Measurements from ENCODE around the gene RALGAPB.
"Not testable (repeated sequence)": the region's sequence is repeated elsewhere in the genome, so short reads cannot be mapped to it uniquely, and the experiment has no call there.

RALGAPB gene

DNA sequence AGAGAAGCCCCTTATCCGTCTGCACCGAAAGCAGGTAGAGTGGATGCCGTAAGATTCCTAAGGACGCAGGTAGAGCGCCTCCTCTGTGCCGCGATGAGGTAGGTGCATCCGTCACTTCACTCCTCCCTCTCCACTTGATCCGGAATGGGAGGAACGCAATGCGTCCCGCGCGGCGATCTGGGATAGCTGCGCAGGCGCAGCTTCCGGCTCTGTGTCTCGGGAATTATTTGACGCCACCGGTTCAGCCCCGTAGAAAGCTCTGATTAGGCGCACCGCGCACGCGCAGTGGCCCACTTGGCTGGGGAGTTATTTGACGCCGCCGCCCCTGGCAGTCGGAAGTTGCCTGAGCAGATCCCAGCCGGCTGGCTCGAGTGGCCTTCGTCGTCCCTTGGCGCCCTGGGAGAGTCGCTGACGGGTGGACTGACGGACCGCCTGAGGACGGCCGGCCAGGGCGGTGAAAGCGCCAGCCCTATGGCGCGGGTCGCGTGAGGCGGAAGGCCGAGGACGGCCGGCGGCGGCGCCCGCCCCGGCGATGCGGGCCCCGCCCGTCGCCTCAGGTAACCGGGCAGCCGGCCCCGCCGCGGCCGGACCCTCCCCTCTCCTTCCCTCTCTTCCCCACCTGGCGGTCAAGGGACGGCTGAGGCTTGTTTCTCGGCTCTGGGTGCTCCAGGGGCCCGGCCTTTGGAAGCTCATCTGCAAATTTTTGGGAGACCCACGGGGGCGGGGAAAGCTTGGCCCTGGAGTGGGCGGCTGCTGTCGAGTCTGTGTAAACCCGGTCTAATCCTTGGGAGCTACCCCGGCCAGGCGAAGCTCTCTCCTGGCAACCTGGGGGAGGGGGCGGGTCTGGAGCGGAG lies at the start of gene RALGAPB:
RALGAPB (plus strand) TSS at position 331 of the 854 bp plus-strand sequence. CDS start 15,590 bp downstream, outside the sequence.
- DNase-seq = peak; percentile 80 to 99 (median 95)

GRCh38 chr20:38423541-38423940 lies 49.1 kb upstream of the RALGAPB start:
- no peak for DNase-seq

- no peak for DNase-seq
Observed at GRCh38 chr20:38424401-38424800, 48.2 kb upstream of the RALGAPB start.

DNA sequence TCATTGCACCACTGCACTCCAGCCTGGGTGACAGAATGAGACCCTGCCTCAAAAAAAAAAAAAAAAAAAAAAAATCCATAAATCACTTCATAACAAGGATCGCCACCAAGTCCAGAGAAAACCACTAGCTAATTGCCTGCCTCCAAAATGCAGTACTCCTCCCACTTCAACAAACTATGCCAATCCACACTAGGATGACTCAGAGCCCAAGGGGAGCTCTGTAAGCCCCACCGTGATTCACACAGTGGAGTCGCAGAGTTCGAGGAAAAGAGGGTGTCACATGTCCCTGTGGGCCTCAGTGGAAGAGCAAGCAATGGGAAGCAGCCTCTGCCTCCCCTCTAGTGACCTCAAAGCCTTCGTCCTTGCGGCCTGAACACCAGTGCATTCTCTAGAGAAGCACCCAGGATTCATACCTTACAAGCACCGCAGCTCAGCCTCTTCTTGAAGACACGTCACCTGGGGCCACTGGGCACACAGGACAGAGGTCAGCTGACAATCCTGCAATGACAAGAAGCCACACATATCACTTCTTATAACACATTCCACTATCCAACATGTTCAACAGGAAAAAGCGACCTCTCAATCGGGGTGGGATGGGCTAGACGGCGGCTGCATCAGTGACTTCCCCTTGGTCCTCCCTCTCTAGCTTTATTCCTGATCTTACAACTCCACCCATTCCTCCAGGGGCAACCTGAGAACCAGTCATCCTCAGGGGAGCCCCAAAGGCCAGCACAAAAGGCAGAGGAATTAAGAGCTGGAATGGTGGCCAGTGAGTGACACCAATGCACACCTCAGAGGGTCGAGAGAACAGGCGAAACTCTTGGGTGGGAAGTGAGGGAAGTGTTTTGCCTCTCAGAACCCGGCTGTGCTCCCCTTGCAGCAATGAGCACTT lies 46.4 kb upstream of the RALGAPB start:
- DNase-seq = peak in 3 of 51 donors; percentile 13 to 54 (median 46)

- DNase-seq = no peak
Observed at GRCh38 chr20:38427655-38428023, 45.0 kb upstream of the RALGAPB start.

- DNase-seq = no peak
Observed at GRCh38 chr20:38428800-38429199, 43.8 kb upstream of the RALGAPB start.

DNA sequence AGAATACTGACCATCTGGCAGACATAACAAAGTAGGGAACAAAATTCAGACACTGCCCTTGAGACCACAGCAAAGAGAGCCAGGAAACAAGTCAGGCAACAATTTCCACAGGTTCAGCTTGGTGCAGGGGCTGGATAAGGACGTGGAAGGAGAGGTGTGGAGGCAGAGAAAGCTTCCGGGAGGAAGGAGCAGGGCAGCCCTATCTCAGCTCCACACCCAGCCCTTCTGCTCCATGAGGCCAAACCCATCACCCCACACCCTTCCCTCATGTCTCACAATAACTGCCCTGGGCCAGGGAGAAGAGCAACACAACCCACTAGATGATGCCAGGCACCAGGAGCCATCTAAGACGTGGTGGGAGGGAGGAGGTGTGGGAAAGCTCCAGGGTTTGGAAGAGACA lies 43.3 kb upstream of the RALGAPB start:
- DNase-seq = no peak

GRCh38 chr20:38430679-38431325 lies 41.8 kb upstream of the RALGAPB start:
- no peak for DNase-seq

GRCh38 chr20:38432292-38432691 lies 40.4 kb upstream of the RALGAPB start:
- no peak for DNase-seq

- not testable (repeated sequence) for DNase-seq
Observed at GRCh38 chr20:38432870-38433269, 39.8 kb upstream of the RALGAPB start.

- no peak for DNase-seq
Observed at GRCh38 chr20:38433304-38433972, 39.2 kb upstream of the RALGAPB start.

DNA sequence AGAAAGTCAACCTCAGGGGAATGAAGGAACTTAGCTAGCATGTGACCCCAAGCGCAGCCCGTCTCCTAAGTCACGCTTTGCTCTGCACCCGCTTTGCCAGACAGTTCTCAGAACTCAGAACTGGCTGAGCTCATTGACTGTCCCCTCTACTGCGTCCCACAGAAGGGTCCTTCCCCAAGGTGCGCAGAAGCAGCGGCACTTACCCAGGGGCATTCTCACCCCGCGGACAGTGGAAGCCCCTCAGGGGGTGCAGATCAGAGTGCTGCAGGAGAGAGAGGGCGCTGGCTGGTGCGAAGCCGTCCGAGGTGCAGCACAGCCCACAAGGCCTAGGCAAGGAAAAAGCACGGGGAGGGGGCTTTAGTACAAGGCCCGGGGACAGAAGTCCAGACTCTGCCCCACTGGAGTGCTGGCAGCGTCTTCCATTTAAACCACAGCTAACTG lies 38.3 kb upstream of the RALGAPB start:
- DNase-seq = peak in 3 of 51 donors; percentile 15 to 46 (median 24)

DNA sequence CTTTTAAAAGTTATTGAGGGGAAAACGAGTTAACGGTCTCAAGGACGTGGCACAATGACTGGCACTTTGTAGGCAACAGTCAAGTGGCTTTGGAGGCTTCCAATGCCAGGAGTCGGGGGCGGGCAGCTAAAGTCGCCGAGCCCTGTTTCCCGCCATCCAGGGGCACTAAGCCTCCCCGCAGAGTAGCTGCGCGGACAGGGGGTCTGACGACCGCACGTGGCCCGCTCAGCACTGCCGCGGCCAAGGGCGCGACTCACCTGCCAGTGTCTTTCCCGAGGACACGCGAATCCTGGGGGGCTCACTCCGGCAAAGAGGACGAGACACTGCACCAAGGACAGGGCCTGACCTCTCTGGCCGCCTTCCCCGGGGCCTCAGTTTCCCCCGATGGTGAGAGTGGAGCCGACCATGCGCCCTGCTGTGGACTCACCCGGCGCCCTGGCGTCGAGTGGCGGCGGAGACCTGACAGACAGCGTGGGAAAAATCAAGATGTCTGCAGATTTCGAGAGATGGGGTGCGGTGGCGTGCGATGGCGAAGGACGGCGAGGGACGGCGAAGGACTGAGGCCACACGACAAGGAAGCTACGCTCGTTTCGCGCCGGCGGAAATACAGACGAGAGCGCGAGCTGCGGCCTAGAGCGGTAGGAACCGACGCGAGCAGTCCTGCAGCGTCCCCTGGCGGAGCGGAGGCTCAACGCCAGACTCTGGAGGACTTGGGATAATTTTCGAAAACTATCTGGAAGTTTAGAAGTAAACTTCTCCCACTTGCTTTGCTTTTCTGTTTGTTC lies 37.7 kb upstream of the RALGAPB start, which contains the start of gene SNHG17:
SNHG17 (minus strand) TSS at position 559 of the 785 bp plus-strand sequence.
- DNase-seq = peak; percentile 8 to 90 (median 76)

DNA sequence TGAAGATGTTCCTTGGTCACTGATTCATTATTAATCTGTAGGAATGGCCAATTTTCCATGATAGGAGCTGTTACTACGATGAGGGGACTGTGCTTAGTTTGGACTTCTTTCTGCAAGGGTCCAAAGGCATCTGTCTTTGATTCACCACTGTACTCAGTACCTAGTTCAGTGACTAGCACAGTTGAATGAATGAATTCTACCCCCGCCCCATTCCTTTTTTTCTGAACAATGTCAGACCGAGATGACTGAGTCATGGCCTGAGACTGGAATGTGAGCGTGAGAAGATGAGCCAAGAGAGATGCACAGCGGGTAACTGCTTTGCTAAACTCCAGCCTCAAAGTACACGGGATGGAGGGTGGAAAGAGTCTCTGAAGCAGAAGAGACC lies 37.1 kb upstream of the RALGAPB start:
- DNase-seq = no peak

DNA sequence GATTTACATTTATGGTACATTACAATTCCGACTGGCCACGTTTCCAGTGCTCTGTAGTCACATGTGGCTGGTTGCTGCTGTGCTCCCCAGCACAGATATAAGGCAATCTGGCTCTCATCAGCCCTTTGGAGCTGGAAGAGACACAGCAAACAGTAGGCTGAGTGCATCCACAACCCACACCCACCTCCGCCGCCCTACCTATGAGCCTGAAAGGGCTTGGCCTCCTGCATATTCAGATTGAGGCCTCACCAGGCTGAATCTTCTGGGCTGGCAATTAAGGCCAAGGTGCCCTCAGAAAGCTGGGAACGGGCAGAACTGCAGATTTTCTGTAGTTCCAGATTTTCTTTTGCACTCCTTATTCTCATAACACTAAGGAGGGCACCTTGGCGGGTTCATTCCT lies 34.8 kb upstream of the RALGAPB start:
- no peak for DNase-seq

- DNase-seq = not testable (repeated sequence)
Observed at GRCh38 chr20:38441110-38441509, 31.5 kb upstream of the RALGAPB start.

DNA sequence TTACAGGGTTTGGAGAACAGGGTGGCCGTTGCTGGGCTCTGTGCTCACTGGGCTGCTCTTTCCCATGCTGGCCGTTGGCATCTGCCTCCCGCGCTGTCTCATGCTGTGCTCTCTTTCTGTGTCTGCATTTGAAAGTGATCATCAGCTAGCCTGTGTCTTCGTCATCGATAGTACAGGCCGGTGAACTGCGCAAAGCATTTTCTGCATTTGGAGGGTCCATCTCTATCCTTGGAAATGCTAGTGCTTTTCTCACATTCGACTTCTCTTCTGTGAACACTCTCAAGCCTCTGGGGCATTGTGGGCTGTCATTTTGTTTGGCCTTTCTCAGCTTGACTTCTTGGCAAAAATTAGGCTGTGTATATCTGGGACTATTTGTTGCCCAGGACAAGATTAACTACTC lies 30.7 kb upstream of the RALGAPB start:
- DNase-seq = peak in 1 of 51 donors; percentile 8

DNA sequence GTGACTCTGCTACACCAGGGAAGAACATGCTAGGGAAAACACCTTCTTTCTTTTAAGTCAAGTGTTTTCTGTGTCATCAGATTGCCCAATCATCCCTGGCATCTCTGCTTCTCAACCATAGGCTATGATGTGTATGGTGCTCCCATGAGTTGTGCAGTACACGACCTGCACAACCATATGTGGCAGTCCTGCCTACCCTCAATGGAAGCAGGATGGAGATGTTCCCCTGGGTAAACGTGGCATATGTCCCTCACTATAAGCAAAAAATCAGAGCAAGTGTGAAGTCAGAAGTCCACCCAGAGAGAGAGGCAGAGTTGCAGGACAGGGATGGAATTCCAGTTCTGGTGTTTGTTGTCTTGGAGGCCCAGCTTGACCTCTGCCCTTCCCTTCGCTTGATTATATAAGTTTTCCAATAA lies 27.3 kb upstream of the RALGAPB start:
- DNase-seq = no peak

DNA sequence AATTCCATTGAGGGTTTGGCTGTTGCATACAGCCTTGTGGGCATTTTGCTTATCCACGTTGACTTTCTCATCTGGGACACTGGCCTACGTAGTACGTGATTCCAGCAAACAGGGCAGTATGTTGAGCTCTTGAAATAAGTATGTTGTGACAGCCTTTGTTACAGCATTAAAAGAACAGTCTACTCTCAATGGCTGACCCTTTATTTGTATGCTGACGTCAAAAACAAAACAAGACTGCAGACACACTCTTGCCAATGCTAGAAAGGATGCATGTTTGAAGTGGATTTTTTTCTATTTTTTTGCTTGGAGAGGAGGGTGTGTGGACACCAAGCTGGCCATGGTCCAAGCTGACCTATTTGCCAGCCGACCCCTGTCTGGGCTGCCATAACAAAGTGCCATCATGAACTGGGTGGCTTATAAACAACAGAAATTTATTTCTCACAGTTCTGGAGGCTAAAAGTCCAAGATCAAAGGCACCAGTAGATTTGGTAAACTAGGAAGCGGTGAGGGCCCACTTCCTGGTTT lies 26.7 kb upstream of the RALGAPB start:
- DNase-seq = no peak

All from hypothalamus (tissue), 51 donors.